Ramos (cell line): ENCODE results near the gene ACTL10.

Source experiments
- in situ Hi-C: fragments of 300-500 bp; cut with MboI; formaldehyde crosslinking; loops from one replicate; pipeline ENCODE4 v1.14.3; 2022; ENCODE audit warnings: low sequenced_read_pairs; ENCODE audit not compliant: unreplicated experiment

ACTL10 gene

GRCh38 chr20:33716498-33716897, 49.8 kb downstream of the ACTL10 start:
- in situ Hi-C loops, result no loop called here
